HTR-8/SVneo (cell line): ENCODE results near the gene ANKRD24.
"Not testable (repeated sequence)": the region's sequence is repeated elsewhere in the genome, so short reads cannot be mapped to it uniquely, and the experiment has no call there.

ENCODE experiments used
- DNase-seq: peaks from one replicate; pipeline ENCODE4 v3.0.0; 2011; ENCODE audit warnings: low spot score, mixed read lengths; ENCODE audit not compliant: insufficient read length
- FAIRE-seq: peaks from 2 replicates; lab custom pipeline; 2011; peaks lifted over from hg19 to GRCh38; lab: Jason Lieb, UNC

ANKRD24 gene

GRCh38 chr19:4182084-4182810 lies at the start of gene ANKRD24, which contains the start of gene SIRT6:
TSS of gene ANKRD24 (plus strand) at chr19:4182689. CDS start at chr19:4186426, 3,737 bp downstream.
TSS of gene SIRT6 (minus strand) at chr19:4182563. CDS start at chr19:4182539, 24 bp downstream.
- DNase-seq = peak; percentile 95
- peak; percentile 75 for FAIRE-seq

- no peak for FAIRE-seq
- no peak for DNase-seq
Measured at GRCh38 chr19:4134351-4134750, 48.1 kb upstream of the ANKRD24 start.

- not testable (repeated sequence) for DNase-seq, FAIRE-seq
Measured at GRCh38 chr19:4135386-4135785, 47.1 kb upstream of the ANKRD24 start.

DNA sequence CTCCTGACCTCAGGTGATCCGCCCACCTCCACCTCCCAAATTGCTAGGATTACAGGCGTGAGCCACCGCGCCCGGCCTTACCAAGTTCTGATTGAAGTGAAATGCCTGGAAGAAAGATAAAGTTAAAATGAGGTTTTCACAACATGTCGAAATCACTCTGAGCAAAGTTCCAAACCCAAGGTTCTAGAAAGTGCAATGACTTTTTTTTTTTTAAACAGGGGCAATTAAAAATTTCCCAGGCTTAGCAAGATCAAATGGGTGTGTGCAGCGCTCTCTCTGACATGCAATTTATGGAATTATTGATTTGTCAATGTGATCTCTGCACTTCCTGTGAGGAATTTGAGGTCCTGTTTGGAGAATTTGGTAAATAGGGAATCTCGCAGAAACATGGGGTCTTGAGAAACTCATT lies 45.8 kb upstream of the ANKRD24 start:
- DNase-seq = no peak

GRCh38 chr19:4138445-4138844 lies 44.0 kb upstream of the ANKRD24 start:
- no peak for DNase-seq

More for the DNA sequence above, 45.8 kb upstream of the ANKRD24 start:
- no peak for FAIRE-seq

GRCh38 chr19:4139614-4140236 lies 42.8 kb upstream of the ANKRD24 start:
- peak; percentile 66 for DNase-seq
- no peak for FAIRE-seq

More at GRCh38 chr19:4138445-4138844, 44.0 kb upstream of the ANKRD24 start:
- FAIRE-seq = no peak

DNA sequence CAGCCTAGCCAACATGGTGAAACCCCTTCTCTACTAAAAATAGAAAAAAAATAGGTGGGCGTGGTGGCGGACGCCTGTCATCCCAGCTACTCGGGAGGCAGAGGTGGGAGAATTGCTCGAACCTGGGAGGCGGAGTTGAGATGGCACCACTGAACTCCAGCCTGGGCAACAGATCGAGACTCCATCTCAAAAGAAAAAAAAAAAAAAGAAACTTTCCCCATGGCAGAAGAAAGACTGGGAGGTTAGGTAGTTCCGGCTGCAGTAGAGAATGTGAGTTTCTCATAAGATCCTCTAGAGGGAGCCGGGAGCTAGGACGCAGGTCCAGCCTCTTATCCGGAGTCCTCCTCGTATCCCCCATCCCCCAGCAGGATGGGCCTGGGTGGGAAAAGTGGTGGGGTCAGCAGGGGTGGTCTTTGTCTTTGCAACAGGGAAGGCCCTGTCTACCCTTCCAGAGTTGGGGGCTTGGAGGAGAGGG lies 42.2 kb upstream of the ANKRD24 start:
- FAIRE-seq = no peak
- DNase-seq = peak; percentile 75

GRCh38 chr19:4142916-4143315 lies 39.6 kb upstream of the ANKRD24 start:
- FAIRE-seq = not testable (repeated sequence)

GRCh38 chr19:4144666-4145249 lies 37.7 kb upstream of the ANKRD24 start:
- no peak for FAIRE-seq
- peak; percentile 31 for DNase-seq

More at GRCh38 chr19:4142916-4143315, 39.6 kb upstream of the ANKRD24 start:
- DNase-seq = not testable (repeated sequence)

GRCh38 chr19:4149518-4150288 lies 32.8 kb upstream of the ANKRD24 start:
- DNase-seq (no peak), FAIRE-seq (no peak)

DNA sequence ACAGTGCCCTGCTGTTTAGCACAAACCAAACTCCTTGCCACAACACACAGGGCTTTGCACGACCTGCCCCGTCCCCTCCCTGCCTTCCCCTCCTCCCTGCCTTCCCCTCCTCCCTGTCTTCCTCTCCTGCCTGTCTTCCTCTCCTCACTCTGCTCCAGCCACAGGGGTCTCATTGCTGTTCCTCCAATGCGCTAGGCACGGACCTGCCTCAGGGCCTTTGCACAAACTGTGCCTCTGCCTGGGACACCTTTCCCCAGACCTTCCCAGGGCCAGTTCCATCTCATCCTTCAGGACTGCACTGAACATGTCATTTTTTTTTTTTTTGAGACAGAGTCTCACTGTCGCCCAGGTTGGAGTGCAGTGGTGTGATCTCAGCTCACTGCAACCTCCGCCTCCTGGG lies 30.9 kb upstream of the ANKRD24 start:
- FAIRE-seq (no peak), DNase-seq (no peak)

DNA sequence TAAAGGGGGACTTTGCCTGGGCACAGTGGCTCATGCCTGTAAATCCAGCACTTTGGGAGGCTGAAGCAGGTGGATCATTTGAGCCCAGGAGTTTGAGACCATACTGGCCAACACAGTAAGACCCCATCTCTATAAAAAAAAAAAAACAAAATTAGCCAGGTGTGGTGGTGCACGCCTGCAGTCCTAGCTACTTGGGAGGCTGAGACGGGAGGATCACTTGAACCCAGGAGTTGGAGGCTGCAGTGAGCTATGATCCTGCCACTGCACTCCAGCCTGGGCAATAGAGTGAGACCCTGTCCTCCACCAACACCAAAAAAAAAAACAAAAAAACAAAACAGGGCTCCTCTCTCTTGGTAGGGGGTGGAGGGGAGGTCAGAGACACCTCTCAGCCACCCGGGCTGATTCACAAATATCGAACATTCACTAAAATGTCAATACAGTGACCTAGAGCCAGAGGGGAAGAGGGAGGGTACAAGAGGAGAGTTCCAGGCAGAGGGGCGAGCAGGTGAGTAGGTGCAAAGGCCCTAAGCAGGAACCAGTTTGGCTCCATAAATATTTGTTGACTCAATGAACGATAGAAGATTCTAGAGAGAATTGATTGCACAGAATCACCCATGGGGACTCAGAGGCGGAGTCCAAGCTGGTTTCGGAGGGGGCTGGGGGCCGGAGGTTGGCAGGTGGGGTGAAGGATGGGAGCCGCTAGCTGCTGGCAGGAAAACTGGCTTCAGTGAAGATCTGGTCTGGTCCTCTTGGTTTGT lies 30.1 kb upstream of the ANKRD24 start:
- FAIRE-seq (no peak), DNase-seq (no peak)

GRCh38 chr19:4154571-4155312 lies 27.7 kb upstream of the ANKRD24 start:
- FAIRE-seq (no peak), DNase-seq (no peak)

GRCh38 chr19:4157164-4157563 lies 25.3 kb upstream of the ANKRD24 start:
- DNase-seq = no peak
- FAIRE-seq = no peak

- DNase-seq, FAIRE-seq: not testable (repeated sequence)
Measured at GRCh38 chr19:4157971-4158370, 24.5 kb upstream of the ANKRD24 start.

DNA sequence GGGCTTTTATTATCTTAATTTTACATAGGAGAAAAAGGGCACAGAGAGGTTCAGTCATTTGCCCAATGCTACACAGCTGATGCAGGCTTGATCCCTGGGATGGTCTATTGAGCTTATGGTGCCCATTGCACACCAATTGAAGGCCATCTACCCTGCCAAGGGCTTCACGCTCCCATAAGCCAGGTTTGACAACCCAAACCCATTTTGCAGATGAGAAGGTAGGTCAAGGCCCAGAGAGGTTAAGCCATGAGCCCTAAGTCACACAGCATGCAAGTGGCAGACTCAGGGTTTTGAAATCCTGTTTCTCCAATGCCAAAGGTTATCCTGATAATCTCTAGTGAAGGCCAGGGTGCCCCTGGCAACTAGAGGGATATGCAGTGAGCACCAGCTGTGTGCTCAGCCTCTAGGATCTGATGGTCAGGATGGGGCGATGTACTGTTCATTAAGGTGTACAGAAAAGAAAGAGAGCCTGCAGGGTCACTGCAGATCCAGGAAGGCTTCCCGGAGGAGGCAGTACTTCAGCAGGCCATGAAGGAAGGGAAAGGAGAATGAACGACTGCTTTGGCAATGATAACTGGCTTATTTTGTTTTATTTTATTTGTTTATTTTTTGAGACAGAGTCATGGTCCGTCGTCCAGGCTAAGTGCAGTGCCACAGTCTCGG lies 20.9 kb upstream of the ANKRD24 start:
- FAIRE-seq = no peak
- DNase-seq = no peak

DNA sequence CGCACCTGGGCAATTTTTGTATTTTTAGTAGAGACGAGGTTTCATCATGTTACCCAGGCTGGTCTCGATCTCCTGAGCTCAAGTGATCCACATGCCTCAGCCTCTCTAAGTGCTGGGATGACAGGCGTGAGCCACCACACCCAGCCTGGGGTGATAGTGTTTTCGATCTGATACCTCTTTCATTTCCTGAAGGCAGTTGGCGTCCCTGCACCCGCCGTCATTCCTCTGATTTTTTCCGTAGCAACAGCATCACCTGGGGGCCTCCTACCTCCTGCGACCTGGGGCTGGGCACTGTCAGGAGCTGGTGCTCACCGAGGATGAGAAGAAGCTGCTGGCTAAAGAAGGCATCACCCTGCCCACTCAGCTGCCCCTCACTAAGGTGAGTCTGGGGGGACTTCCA lies 18.2 kb upstream of the ANKRD24 start:
- DNase-seq (no peak), FAIRE-seq (no peak)

DNA sequence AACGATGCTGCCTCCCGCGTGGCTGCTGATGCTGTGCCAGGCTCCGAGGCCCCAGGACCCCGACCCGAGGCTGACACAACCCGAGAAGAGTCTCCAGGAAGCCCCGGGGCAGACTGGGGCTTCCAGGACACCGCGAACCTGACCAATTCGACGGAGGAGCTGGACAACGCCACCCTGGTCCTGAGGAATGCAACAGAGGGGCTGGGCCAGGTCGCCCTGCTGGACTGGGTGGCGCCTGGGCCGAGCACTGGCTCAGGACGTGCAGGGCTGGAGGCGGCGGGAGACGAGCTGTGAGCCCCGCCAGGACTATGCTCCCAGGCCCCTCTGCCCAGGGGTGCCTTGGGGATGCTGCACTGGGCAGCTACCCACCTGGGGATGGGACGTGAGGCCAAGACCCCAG lies 10.8 kb upstream of the ANKRD24 start:
- DNase-seq = no peak
- FAIRE-seq = no peak
